Skeletal muscle cell (primary cell): ENCODE results near the gene VCX2.
A peak's percentile ranks its signal among the peaks of the same experiment; 100 is the strongest.
"Not testable (repeated sequence)": the region's sequence is repeated elsewhere in the genome, so short reads cannot be mapped to it uniquely, and the experiment has no call there.

ENCODE experiments used
- DNase-seq: peaks from one replicate; pipeline ENCODE4 v3.0.0-alpha.2; 2010; ENCODE audit warnings: low read depth
- H3K4me3 ChIP-seq: 2 replicates; pipeline ENCODE4 v1.5.1; 2011; ENCODE audit warnings: low read depth, mild to moderate bottlenecking, control low read depth, low read length, moderate library complexity

VCX2 gene

DNA sequence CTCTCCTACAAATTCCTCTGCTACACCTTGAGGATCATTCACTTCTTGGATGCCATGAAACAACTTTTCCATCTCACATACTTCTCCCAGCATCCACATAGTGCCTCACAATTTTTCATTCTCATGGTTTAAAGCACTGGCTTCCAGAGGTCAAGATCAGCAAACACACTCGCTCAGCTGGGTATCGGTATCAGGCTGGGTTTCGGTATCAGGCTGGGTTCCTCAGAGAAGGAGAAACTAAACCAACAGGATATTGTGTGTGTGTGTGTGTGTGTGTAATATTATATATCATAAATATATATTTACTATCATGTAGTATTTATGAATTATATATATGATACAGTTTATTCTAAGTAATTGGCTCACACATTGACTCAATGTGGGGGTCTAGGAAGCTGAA lies at the start of gene VCX2:
TSS of gene VCX2 (minus strand) at position 99 of the 400 bp plus-strand sequence. CDS start 624 bp downstream, outside the sequence.
- DNase-seq, result not testable (repeated sequence)

DNA sequence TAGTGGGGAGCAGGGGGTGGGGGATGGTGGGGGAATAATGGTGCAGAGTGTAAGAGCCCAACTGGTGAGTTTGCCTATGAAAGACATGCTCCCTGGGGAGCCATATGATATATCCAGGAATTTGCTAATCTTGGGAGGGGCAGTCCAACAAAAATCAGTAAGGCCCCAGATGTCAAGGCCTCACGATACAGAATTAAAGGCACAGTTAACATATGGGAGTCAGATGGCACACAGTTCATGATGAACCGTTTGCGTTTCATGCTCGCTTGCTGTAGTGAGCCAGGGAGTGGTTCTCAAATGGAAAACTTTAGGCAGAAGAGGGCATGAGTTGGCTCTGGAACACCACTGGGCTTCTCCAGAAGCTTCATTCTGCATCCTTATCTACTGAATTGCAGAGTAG lies 33.9 kb upstream of the VCX2 start:
- no peak overlapping the region for H3K4me3 ChIP-seq
- no peak for DNase-seq

More for the DNA sequence above, at the start of gene VCX2:
- not testable (repeated sequence) for H3K4me3 ChIP-seq

DNA sequence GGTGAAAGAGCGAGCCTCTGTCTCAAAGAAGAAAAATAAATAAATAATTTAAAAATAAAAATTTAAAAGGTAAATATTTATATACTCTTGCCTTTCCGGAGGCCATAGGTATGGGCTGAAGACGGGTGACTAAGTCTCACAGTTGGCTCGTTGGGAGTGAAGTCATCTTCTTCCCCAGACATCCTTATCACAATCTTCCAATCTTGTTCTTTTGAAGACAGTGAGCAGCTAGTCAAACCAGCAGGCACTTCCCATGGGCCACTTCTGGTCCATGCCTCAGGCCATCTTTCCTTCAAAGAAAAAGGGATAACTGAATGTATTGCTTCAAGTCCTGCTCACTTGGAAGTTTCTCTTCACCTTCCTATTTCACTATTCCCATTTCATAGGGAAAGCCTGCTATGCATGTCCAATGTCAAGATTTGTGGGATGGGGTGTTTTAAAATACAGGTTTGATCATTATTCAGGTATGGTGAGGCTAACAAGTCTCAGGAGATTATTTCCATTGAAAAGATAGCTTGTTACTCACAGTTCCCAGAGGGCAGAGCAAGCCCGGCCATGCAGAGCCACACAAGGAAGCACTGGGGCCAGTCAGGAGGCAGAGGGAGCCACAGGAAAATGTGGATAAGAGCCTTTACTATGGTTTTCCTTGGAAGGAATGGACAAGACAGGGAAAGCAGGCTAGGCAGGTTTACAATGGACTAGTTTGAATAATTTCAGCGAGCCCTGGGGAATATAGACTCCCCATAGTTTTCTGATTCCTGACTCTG lies 33.3 kb upstream of the VCX2 start:
- H3K4me3 ChIP-seq, result no peak overlapping the region
- DNase-seq, result no peak

DNA sequence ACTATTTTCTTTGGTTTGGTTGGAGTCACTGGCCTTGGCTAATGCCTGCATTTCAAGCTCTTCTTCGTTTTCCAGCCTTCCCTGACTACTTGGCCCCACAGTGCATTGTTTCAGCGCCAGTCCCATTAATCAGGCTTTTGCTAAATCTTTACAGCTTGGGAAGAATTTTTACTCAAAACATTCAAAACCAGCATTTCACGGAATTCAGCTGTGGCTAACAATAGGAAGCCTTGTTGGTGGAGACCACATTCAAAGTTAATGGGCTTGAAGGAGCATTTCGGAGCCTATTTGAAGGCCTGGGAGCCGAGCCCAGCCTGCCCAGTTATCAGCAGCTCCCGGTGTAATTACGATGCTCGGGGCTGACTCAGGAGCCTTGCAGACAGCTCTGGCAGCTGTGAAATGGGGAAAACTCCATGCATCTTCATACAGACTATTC lies 30.8 kb upstream of the VCX2 start:
- H3K4me3 ChIP-seq, result no peak overlapping the region
- DNase-seq, result no peak

DNA sequence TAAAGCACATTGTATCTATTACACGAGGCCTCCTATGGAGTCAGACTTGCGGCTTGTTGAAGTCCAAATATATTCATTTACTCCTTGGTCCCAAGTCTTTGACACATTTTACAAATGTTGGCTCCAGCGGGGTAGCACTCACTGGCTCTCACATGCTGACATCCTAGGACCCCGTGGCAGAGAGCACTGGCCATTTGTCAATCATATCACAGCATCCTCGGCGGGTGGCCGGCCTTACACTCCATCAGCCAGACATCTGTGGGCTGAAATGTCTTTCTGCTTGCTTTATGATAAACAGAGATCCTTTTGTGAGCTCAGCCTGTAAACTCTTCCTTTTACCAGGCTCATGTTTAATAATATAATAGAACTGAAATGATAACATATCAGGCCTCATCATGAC lies 25.7 kb upstream of the VCX2 start:
- H3K4me3 ChIP-seq, result no peak overlapping the region
- DNase-seq, result no peak

- no peak for DNase-seq
- no peak overlapping the region for H3K4me3 ChIP-seq
Measured at GRCh38 chrX:8194216-8194615, 23.1 kb upstream of the VCX2 start.

DNA sequence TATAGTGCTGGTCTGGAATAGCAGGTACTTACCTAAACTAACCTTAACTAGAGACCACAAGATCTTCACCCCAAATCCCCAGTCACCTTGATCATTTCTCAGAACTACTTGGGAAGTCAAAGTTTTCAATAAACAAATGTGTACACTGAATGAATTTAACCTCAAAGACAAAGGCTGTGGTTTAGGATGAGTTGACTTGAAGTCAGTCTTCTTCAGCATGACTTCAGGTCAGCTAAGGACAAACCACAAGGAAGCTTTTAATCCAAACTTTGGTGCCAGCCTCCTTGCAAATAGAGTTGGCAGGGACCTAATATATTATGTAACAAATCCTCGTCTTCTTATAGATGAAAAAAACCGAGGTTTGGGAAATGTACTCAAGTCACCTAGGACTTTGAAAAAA lies 21.2 kb upstream of the VCX2 start:
- H3K4me3 ChIP-seq, result no peak overlapping the region
- no peak for DNase-seq

GRCh38 chrX:8191022-8191421 lies 20.0 kb upstream of the VCX2 start:
- H3K4me3 ChIP-seq, result no peak overlapping the region
- DNase-seq, result no peak

DNA sequence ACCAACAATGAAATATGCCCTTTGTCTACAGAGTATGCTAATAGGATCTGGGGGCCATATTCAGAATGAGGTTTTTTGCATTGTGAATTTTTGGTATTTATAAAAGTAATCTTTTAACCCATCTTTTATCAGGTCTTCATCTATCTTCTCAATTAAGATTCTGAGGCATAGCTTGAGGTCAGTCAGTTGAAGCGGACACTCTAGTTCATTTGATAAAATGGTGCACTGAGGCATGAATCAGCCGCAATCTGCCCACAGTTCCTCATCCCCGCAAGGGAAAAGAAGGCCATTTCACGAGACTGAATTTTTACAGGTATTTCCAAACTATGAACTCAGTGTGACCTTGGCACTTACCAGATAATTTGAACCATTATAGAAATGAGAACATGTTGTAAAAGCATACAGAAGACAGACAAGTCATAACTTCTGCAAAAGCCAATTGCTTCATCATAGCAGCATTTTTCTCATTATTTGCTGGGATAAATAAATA lies 19.3 kb upstream of the VCX2 start:
- no peak for DNase-seq
- no peak overlapping the region for H3K4me3 ChIP-seq

GRCh38 chrX:8189096-8189830 lies 18.2 kb upstream of the VCX2 start:
- no peak for DNase-seq

DNA sequence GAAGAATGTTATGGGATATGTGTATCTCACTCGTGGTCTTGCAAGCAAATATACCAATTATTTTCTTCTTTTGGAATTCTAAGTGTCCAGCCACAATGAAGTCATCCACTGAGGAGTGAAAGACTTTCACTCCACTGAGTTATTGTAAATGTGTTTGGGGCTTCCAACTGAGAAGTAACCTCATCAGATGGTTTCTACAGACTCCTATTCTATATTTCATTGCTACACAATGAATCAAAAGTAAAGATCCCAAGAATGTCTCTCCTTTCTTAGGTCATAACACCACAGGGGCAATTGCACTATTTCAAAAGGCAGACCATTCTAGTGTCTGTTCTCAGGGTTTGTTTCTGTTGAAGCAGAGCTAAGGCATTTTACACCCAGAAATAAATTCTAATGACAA lies 12.3 kb upstream of the VCX2 start:
- DNase-seq, result no peak
- no peak overlapping the region for H3K4me3 ChIP-seq

More at GRCh38 chrX:8189096-8189830, 18.2 kb upstream of the VCX2 start:
- H3K4me3 ChIP-seq, result no peak overlapping the region

DNA sequence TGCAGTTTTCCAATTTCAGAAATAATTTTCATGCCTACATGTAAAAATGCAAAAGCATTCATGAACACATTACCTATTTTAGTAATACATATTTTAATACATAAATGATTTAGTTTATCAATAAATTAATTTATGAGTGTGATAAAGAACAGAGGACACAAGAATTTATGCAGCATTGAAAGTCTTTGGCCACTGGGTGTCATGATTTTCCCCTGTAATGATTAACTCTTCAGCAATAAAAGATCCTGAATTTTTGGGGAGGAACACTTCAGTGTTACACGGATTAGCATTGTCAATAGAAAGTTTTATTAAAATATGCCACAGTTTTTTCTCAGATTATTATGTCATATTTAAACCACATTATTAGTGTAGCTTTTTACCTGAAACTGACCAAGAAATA lies 8.6 kb upstream of the VCX2 start:
- no peak for DNase-seq
- no peak overlapping the region for H3K4me3 ChIP-seq

GRCh38 chrX:8154011-8154410 lies 17.1 kb downstream of the VCX2 start:
- H3K4me3 ChIP-seq, DNase-seq: not testable (repeated sequence)

GRCh38 chrX:8147226-8147625 lies 23.8 kb downstream of the VCX2 start:
- no peak for DNase-seq
- H3K4me3 ChIP-seq, result no peak overlapping the region

- no peak for DNase-seq
- H3K4me3 ChIP-seq, result no peak overlapping the region
Measured at GRCh38 chrX:8144925-8145324, 26.1 kb downstream of the VCX2 start.

- H3K4me3 ChIP-seq, result no peak overlapping the region
- no peak for DNase-seq
Measured at GRCh38 chrX:8141896-8142295, 29.2 kb downstream of the VCX2 start.

- no peak for DNase-seq
- H3K4me3 ChIP-seq, result no peak overlapping the region
Measured at GRCh38 chrX:8140986-8141744, 29.9 kb downstream of the VCX2 start.

GRCh38 chrX:8139716-8140115 lies 31.4 kb downstream of the VCX2 start:
- DNase-seq, result peak; percentile 5
- no peak overlapping the region for H3K4me3 ChIP-seq

- DNase-seq, result no peak
- no peak overlapping the region for H3K4me3 ChIP-seq
Measured at GRCh38 chrX:8138252-8138651, 32.8 kb downstream of the VCX2 start.

DNA sequence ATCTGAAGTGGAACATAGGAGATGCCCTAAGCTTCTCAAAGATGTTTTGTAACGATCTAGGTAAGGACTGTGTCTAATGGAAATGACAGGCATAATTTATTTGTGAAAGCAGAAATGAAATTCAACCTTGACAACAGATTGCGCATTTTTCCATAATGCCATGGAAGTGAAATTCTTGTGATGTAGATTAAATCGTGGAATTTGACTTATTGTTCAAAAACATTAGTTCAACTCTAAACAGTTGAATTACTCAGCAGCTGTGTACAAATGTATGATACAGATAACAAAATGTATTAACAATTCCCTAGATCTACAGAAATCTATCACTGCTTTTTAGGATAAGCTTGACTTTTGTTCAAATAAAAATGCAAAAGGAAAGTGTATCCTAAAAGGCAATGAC lies 44.4 kb downstream of the VCX2 start:
- H3K4me3 ChIP-seq, result no peak overlapping the region
- DNase-seq, result no peak
